B cell (primary cell): ENCODE results near the gene SLC18A3. TPM values are rescaled to one million over a fixed set of nuclear protein-coding genes. Genes with fewer than 3 reads are reported as not detected.

Experiments used
- ATAC-seq: fragments of 200-7000 bp; cut with Tn5 transposase; one replicate; pipeline ENCODE4 v1.10.0; 2021; ENCODE audit warnings: low read depth, mild to moderate bottlenecking, moderate number of reproducible peaks, moderate library complexity
- CTCF ChIA-PET: fragments of 350-600 bp; sonication (Branson Sonifier 250); formaldehyde crosslinking; loops from one replicate; lab custom pipeline; 2021; ENCODE audit warnings: antibody characterized with exemption, inconsistent platforms; lab: Charles Lee
- POLR2A ChIA-PET: fragments of 350-600 bp; sonication (Branson Sonifier 250); formaldehyde crosslinking; loops from one replicate; lab custom pipeline; 2021; ENCODE audit warnings: antibody characterized with exemption; lab: Charles Lee
- DNase-seq: peaks from one replicate; pipeline ENCODE4 v3.0.0; 2013
- H2AFZ ChIP-seq: 2 replicates; pipeline ENCODE4 v1.6.1; 2012; ENCODE audit warnings: mild to moderate bottlenecking, low read depth, low read length; ENCODE audit not compliant: insufficient read depth, poor library complexity, severe bottlenecking
- H3K27ac ChIP-seq, 2 donors: 1 replicate in 1 of 2; 2 replicates in 1 of 2; pipeline ENCODE4 v1.5.1; 2012 to 2013; ENCODE audit warnings: low read length in 2 of 2, mild to moderate bottlenecking in 2 of 2, moderate library complexity in 1 of 2
- H3K27me3 ChIP-seq, 4 experiments: fragments of 200-600 bp in 1 of 4; sonication (generic) in 1 of 4; replicated peaks in 1 of 4; 1 replicate in 2 of 4; 2 replicates in 2 of 4; pipeline versions ENCODE4 v1.6.1 to v1.7.0; 2013 to 2016; ENCODE audit warnings: low read length in 3 of 4, mild to moderate bottlenecking in 2 of 4, mixed read lengths in 1 of 4, moderate library complexity in 1 of 4; ENCODE audit not compliant: insufficient read depth in 4 of 4, control insufficient read depth in 3 of 4; ENCODE audit errors: control extremely low read depth in 1 of 4
- H3K36me3 ChIP-seq, 2 experiments: replicated peaks in 1 of 2; 1 replicate in 1 of 2; 2 replicates in 1 of 2; pipeline versions ENCODE4 v1.6.1 to v1.7.1; 2013; ENCODE audit warnings: low read length in 1 of 2; ENCODE audit not compliant: insufficient read depth in 2 of 2, control insufficient read depth in 1 of 2; ENCODE audit errors: control extremely low read depth in 1 of 2, extremely low read depth in 1 of 2
- H3K4me1 ChIP-seq, 2 donors: fragments of 200-600 bp in 1 of 2; sonication (generic) in 1 of 2; 1 replicate in 1 of 2; 2 replicates in 1 of 2; pipeline versions ENCODE4 v1.5.1 to v1.6.1; 2013 to 2017; ENCODE audit warnings: low read length in 2 of 2; ENCODE audit not compliant: control insufficient read depth in 2 of 2, insufficient read depth in 2 of 2
- H3K4me2 ChIP-seq: replicated peaks from 2 replicates; pipeline ENCODE3; 2012; ENCODE audit warnings: mild to moderate bottlenecking, low read depth, low read length; ENCODE audit not compliant: poor library complexity, severe bottlenecking
- H3K4me3 ChIP-seq, 5 experiments: fragments of 200-600 bp in 1 of 5; sonication (generic) in 1 of 5; 1 replicate in 3 of 5; 2 replicates in 2 of 5; pipeline versions ENCODE4 v1.5.1 to v1.7.0; 2011 to 2016; ENCODE audit warnings: low read length in 4 of 5, mild to moderate bottlenecking in 4 of 5, low read depth in 2 of 5, control low read depth in 1 of 5, moderate library complexity in 1 of 5; ENCODE audit not compliant: insufficient read depth in 1 of 5; ENCODE audit errors: control extremely low read depth in 1 of 5, extremely low read depth in 1 of 5
- H3K79me2 ChIP-seq: fragments of 200-600 bp; sonication (generic); one replicate; pipeline ENCODE4 v1.6.0; 2016; ENCODE audit warnings: low read length; ENCODE audit not compliant: control insufficient read depth, insufficient read depth
- H3K9ac ChIP-seq: fragments of 200-600 bp; sonication (generic); 2 replicates; pipeline ENCODE4 v1.6.1; 2017; ENCODE audit warnings: mild to moderate bottlenecking, low read length, moderate library complexity
- H3K9me3 ChIP-seq, 3 donors: one replicate each; pipeline versions ENCODE4 v1.6.1 to v1.7.1; 2013; ENCODE audit warnings: low read length in 2 of 3; ENCODE audit not compliant: control insufficient read depth in 2 of 3, insufficient read depth in 1 of 3; ENCODE audit errors: control extremely low read depth in 1 of 3
- H4K20me1 ChIP-seq: 2 replicates; pipeline ENCODE4 v1.6.0; 2012; ENCODE audit warnings: mild to moderate bottlenecking, low read length; ENCODE audit not compliant: insufficient read depth, control insufficient read depth, poor library complexity, severe bottlenecking
- H3K27ac Mint-ChIP-seq: one replicate; pipeline ENCODE4 v1.8.0; 2021; ENCODE audit warnings: mixed read lengths
- H3K27me3 Mint-ChIP-seq: one replicate; pipeline ENCODE4 v1.8.0; 2021; ENCODE audit warnings: mixed read lengths
- H3K4me1 Mint-ChIP-seq: one replicate; pipeline ENCODE4 v1.8.0; 2021; ENCODE audit warnings: mixed read lengths
- H3K4me3 Mint-ChIP-seq: one replicate; pipeline ENCODE4 v1.8.0; 2021; ENCODE audit warnings: mixed read lengths
- H3K9me3 Mint-ChIP-seq: one replicate; pipeline ENCODE4 v1.8.0; 2022; ENCODE audit warnings: mixed read lengths; ENCODE audit not compliant: insufficient read depth
- CTCF ChIP-seq: fragments of 200-600 bp; IDR thresholded peaks from one replicate; pipeline ENCODE4 v1.8.0; 2022; ENCODE audit warnings: antibody characterized with exemption, mild to moderate bottlenecking
- EZH2 ChIP-seq: IDR thresholded peaks from 2 replicates; pipeline ENCODE4 v1.6.1; 2012; ENCODE audit warnings: borderline replicate concordance, low read depth, mild to moderate bottlenecking, moderate library complexity, low read length; ENCODE audit not compliant: insufficient read depth, poor library complexity, severe bottlenecking
- WGBS: methylation state at CpG from one replicate; pipeline ENCODE4 v1.1.5; 2013; ENCODE audit warnings: missing lambda C conversion rate; ENCODE audit not compliant: insufficient coverage; 5-methylcytosine and 5-hydroxymethylcytosine counted together
- intact Hi-C: fragments of 100-400 bp; cut with micrococcal nuclease; formaldehyde crosslinking; loops from one replicate; pipeline ENCODE4 v1.10.0; 2022
- polyA plus RNA-seq: library from polyadenylated mRNA; depleted of rRNA; stranded (reverse); fragments of >200 nt; gene quantifications from 2 replicates; pipeline ENCODE4 v1.2.3, GENCODE V29; 2012
- total RNA-seq, 2 donors: library from RNA; stranded (reverse); fragments of 120-200 nt in 1 of 2; gene quantifications; 1 replicate in 1 of 2; 2 replicates in 1 of 2; pipeline versions ENCODE4 v1.2.3 to v1.2.4, GENCODE V29; 2013 to 2022

SLC18A3 gene
- total and polyA plus RNA-seq, 2 donors (not counting 1 experiment from before 2014, with no cell fraction given): not detected

- H3K27ac Mint-ChIP-seq: no peak overlapping the region
- Histone ChIP-seq H3K4me2 (no peak overlapping the region), H3K4me3 (no peak overlapping the region), H3K36me3 (no peaks in the 10 kb centered on the region), H4K20me1 (no peaks in the 10 kb centered on the region), H3K9me3 (peaks cover 0 to 3% (median 0%) of the 10 kb centered on the region in 3 donors), H2AFZ (no peak overlapping the region), H3K79me2 (no peaks in the 10 kb centered on the region), H3K4me1 (no peaks in the 10 kb centered on the region), H3K27me3 (peaks cover 0 to 8% (median 1%) of the 10 kb centered on the region in 4 experiments), H3K9ac (no peak overlapping the region), H3K27ac (no peak overlapping the region)
- H3K4me1 Mint-ChIP-seq: no peaks in the 10 kb centered on the region
- H3K27me3 Mint-ChIP-seq: peaks cover 32% of the 10 kb centered on the region
- POLR2A ChIA-PET: no interaction called here
- intact Hi-C loops: no loop called here
- no peak for ATAC-seq
- no peak overlapping the region for H3K4me3 Mint-ChIP-seq
- 78% methylated on average over 1 of the region's 4 CpGs for WGBS
- TF ChIP-seq CTCF: no peak
- TF ChIP-seq EZH2: no peak
- CTCF ChIA-PET: no interaction called here
- DNase-seq: no peak
- H3K9me3 Mint-ChIP-seq: peaks cover 6% of the 10 kb centered on the region
These were observed 22.1 kb upstream of the SLC18A3 start for GRCh38 chr10:49587981-49588380.

GRCh38 chr10:49592726-49593563 lies 17.2 kb upstream of the SLC18A3 start:
- no peak overlapping the region for H3K27ac ChIP-seq
- ATAC-seq (peak; percentile 79), DNase-seq (peak; percentile 67)
- H3K36me3 ChIP-seq: no peaks in the 10 kb centered on the region
- POLR2A ChIA-PET: no interaction called here
- TF ChIP-seq CTCF: peak; percentile 92
- no peak for TF ChIP-seq EZH2
- H3K79me2 ChIP-seq: no peaks in the 10 kb centered on the region
- intact Hi-C loops: no loop called here
- peaks cover 3% of the 10 kb centered on the region for H3K4me1 Mint-ChIP-seq
- H3K27me3 ChIP-seq: peaks cover 0 to 8% (median 1%) of the 10 kb centered on the region in 4 experiments
- peaks cover 25% of the 10 kb centered on the region for H3K27me3 Mint-ChIP-seq
- WGBS: 44% methylated on average over 4 of the region's 9 CpGs
- H3K4me2 ChIP-seq: no peak overlapping the region
- peaks cover 6% of the 10 kb centered on the region for H3K9me3 Mint-ChIP-seq
- no peak overlapping the region for H2AFZ ChIP-seq
- peaks cover 0 to 3% (median 0%) of the 10 kb centered on the region in 3 donors for H3K9me3 ChIP-seq
- H4K20me1 ChIP-seq: no peaks in the 10 kb centered on the region
- no peak overlapping the region for H3K4me3 Mint-ChIP-seq
- H3K4me3 ChIP-seq: no peak overlapping the region
- H3K4me1 ChIP-seq: peaks cover 0 to 2% of the 10 kb centered on the region in 2 donors
- H3K9ac ChIP-seq: no peak overlapping the region
- CTCF ChIA-PET: interaction anchor here (0.6 to 3.4 kb wide), 16 partner anchors 8 to 682 kb away, joined by 3 to 19 read pairs (median 5); partner anchors contain the start of gene ERCC6
- H3K27ac Mint-ChIP-seq: no peak overlapping the region
